NCI-H1436 treated with DMSO at 0.1 percent for 48 hours (cell line): ENCODE measurements around the gene CDC42BPG.

Source experiments
- DNase-seq: peaks from one replicate; lab custom pipeline; 2025; lab: John Stamatoyannopoulos, UW

CDC42BPG gene

DNA sequence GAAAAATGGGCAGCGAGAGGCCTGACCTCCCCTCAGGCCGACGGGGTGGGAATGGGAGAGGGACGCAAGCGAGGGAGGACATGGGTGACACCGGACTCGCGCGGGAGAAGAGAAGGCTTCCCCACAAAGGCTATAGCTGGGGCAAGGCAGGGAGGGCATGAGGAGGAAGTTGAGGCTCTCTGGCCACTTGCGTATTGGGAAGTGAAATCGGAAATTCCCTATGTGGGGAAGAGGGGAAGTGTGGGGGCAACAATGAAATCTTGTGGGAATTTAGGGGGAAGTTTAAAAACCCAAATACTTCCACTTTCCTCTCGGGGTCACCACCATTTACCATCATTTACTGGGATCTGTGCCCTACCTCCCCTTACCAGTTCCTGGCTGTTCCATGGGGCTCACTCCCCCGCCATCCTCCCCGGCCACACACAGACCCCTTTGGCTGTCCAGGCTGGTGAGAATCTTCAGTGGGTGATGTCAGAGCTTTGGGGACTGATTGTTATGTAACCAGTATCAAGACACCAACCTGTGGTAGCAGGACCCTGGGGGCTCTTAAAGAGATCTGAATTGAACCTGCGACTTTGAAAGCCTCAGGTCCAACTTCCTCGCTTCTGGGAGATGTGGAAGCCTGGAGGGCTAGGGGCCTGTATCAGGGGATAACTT lies 34.9 kb upstream of the CDC42BPG start:
- DNase-seq: no peak

DNA sequence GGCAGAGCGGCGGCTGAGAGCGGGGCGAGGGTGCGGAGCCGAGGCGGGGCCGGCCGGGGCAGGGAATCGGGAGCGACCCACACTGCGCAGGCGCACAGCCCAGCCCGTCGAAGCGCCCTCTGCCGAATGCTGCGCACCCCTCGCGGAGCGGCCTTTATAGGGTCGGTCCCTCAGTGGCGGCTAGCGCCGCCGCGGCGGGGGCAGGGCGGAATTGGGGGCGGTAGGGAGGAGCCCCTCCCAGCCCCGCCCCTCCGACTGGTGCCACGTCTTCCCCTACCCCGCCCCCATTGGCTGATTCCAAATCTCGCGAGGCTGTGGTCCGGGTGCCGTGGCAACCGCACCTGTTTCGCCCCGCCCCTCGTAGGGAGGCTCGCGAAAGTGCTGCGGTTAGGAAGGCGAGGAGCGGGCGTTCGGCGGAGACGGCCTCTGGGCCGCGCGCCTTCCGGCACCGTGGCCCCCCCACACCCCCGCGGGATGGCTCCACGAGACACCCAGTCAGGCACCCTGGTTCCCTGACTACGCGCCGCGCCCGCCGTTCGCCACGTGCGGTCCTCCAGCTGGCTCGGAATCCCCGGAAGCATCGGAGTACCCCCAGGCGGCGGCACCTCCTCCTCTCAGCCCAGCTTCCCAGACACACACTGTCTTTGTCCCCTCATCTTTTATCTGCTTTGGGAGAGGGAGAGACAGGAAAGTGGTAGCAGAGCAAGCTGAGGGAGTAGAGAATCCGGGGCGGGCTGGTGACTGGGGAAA lies 34.2 kb upstream of the CDC42BPG start, which contains the start of gene EHD1:
TSS of gene EHD1 (minus strand) at position 128 of the 750 bp plus-strand sequence. CDS start 157 bp downstream, outside the sequence.
- peak; percentile 92 for DNase-seq

DNA sequence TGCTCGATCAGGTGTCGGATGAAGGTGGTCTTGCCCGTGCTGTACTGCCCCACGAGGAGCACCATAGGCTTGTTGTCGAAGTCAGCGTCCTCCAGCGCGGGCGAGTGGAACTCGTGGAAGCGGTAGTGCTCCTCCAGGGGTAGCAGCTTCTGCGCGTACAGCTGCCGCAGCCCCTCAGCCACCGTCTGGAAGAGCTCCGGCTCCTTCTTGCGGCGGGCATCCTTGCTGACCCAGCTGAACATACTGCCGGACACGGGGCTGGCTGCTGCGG lies 33.7 kb upstream of the CDC42BPG start:
- no peak for DNase-seq

DNA sequence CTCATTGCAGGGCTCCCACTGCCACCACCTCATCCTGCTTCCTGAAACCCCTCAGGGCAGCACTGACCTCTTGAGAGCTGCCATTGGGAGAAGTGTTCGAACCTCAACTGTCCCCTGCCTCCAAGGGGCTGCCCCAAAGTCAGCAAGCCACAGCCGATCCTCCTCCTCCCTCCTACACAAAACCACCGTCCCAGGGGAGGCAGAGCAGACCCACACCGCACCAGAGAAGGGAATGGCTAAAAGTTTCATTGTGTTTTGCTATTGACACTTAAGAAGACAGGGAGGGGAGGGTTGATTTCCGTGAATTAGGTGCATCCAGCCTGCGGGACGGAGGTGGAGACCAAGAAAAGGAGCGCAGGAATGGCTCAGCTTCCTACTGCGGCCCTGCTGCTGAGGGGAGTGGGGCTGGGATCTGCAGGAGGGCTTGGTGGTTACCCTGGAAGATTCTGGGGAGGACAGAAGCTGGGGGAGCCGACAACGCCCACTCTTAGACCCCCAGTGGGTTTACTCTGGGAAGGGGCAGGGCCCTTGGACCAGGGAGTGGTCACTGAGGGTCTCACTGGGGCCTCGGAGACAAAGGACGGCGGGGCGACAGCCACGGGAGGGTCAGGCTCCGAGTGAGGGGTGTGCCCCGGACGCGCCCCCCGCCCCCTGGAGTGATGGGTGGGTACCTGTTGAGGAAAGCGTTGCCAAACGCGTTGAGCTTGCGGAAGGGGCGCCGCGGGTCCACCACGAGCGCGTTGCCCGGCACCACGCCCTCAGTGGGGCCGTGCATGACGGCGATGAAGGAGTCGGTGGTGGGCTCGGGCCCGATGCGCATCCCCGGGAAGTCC lies 33.2 kb upstream of the CDC42BPG start:
- DNase-seq: no peak

DNA sequence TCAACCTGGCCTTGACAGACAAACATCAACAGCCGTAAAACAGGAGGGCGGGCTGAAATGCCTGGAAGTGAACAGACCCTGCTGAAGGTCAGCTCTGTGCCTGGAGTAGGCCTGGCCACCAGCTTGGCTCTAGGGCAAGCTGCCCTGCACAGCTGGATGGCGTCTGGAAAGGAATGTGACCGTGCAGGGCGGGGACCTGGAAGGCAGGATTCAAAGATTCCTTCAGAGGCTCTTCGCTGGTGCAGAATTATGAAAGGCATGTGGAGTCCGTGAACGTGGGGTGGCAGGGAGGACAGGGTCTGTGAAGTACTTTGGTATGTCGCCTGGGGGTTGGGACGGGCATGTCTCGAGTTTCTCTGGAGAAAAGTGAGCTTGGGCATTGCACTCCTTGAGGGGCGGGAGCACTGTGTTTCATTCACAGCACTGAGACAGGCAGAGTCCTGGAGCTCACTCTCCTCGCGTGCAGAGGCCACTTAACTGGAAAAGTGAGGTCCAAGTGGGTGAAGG lies 32.4 kb upstream of the CDC42BPG start:
- no peak for DNase-seq

DNA sequence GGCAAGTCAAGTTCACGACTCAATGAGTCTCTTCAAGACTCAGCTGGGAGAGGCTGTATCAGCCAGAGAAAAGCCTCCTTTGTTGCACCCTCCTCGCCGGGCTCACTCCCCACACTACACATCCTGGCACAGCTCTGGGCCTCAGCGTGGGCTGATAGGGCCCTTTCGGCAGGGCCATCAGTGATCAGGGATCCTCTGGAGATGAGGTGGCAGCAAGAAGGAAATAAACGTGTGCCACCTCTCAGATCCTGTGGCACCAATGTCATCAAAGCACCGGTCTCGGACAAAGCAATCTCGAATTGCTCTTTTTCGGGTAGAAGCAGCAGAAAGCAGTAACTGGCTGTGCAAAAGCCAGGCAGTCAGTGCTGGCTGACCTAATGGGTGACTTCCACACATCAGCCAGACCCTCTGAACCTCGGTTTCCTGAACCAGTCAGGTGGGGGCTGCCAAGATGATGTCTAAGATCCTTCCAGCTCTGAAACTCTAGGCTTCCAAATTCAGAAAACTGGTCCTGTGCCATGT lies 31.8 kb upstream of the CDC42BPG start:
- no peak for DNase-seq

DNA sequence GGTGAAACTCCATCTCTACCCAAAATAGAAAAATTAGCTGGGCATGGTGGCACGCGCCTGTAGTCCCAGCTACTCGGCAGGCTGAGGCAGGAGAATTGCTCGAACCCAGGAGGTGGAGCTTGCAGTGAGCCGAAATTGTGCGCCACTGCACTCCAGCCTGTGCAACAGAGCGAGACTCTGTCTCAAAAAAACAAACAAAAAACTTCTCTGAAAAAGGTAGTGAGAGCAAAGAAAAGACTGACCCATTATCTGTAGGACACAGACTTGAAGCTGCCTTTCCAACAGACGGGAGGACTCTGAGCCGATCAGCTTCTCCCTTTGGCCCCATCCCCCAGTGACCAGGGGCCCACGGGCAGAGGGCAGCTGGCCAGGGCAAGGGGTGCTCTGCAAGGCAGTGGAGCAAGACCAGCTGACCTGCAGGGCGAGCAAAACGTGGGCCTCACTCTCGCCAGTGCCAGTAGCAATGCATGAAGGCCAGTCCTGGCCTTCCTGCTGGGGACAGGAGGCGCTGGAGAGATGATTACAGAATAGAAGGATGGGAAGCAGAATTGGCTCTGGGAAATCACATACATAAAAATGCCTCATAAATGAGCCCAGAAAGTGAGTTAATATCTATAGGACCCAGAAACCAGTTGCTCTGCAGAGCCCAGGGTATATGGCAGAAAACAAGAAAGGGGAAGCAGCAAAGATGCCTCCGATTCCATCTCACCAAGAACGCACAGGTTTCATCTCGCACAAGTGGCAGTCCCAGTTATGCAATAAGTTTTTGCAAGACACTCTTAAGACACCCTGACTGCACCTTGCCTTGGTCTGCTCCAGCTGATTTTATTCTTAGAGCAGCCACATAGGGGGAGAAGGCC lies 31.1 kb upstream of the CDC42BPG start:
- no peak for DNase-seq

DNA sequence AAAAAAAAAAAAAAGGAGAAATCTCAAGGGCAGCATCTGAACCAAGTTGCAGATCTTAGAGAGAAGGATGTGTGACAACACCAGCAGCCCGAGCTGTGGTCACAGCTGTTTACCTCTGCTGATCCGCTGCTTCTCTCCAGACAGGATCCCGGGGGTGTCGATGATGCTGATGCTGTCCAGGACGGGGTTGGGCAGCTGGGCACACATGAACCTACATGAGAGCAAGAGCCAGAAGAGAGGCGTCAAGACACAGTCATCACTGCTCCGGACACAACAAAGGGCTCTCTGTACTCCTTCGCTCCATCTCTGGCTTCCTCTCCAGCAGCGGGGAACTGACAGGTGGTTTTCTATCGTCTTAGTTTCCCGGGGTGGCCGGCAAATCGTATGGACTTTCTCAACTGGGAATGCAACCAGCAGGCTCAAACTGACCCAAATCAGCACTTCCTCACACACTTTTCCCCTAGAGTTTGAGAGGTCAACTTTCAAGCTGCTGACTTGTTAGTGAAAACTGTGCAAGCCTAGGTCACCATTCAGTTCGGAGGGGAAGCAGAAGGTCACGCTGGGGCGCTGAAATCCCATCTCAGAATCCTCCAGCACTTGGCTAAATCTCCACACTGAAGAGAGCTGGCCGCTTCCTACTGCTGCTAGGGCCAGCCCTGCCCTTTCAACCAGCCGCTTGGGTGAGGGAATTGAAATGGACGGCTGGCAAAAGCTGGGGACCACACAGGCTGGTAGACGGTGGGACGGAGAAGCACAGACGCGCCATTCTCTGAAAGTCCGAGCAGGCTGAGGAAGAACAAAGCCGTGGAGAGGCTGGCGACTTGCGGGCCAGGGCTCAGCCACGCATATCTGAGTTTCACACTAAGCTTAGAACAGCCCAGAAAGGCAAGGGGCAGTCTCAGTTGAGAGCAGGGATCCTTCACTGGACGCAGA lies 30.1 kb upstream of the CDC42BPG start:
- DNase-seq: no peak

DNA sequence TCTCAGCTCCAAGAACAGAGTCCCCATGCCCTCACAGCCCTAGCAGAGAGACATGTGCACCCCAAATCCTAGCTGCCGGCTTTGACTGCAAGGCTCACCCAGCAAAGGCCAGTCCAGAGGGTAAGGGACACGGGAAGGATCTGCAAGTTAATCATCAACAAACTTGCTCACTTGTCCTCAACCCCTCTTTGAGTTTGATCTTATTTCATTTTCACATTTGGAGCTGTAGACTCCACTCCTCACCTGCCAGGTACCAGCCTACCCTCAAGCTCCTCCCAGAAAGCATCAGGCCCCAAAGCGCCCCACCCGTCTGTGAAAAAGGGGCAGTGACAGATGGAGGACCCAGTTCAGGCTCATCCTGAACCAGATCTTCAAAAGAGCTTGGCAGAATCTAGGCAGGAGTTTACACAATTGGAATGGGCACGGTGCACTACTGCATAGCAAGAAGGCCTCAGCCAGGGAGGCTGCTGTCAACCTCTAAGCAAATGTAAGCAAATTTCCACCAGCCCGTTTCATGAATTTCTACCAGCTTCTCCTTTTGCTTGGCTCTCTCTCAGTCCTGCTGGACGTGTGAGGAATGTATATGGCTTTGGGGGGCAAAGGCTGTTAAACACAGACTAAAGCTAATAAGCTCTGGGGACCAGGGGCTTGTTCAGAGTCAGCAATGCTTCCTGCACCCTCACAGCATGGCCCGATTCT lies 28.5 kb upstream of the CDC42BPG start:
- DNase-seq: no peak

DNA sequence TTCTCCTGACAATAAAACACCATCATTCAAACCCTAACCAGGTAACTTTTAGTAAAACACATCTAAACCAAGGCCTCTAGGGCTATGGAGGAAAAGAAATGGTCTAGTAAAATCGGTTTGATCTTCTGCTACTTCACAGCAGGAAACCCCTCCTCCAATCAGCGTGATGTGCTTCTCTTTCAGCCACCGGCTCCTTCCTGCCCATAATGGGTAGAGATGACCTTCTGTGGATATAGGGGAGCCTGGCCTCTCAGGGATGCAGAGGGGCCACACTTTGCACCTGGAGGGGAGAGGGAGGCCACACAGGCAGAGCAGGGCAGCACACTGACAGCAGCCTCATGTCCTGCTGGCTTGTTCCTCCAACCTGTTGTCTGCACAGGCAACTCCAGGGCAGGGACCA lies 27.0 kb upstream of the CDC42BPG start:
- no peak for DNase-seq

DNA sequence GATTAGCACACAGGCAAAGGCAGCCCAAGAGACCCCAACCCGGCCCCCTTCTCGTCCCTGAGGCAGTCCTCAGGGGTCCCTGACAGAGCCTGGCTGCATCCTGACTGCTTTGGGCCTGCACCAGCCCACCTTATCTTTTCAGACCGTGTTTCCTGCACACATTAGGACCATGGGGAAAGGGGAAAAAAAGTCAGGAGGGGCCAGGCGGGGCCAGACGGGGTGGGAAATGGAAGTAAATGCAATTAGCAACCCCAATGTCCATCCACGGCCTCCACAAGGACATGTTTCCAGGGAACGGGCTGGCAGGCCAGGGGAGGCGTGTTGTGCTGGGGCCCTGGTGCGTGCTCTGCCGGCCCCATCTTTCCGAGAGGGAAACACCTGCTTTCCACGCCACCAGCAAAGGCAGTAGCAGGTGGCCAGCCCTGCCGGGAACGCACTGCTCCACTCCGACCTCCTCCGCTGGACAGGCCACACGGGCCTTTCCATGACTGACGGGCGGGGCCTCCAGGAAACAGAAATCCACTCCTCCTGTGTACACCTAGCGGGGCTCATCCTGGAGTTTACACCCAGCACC lies 26.5 kb upstream of the CDC42BPG start:
- no peak for DNase-seq

DNA sequence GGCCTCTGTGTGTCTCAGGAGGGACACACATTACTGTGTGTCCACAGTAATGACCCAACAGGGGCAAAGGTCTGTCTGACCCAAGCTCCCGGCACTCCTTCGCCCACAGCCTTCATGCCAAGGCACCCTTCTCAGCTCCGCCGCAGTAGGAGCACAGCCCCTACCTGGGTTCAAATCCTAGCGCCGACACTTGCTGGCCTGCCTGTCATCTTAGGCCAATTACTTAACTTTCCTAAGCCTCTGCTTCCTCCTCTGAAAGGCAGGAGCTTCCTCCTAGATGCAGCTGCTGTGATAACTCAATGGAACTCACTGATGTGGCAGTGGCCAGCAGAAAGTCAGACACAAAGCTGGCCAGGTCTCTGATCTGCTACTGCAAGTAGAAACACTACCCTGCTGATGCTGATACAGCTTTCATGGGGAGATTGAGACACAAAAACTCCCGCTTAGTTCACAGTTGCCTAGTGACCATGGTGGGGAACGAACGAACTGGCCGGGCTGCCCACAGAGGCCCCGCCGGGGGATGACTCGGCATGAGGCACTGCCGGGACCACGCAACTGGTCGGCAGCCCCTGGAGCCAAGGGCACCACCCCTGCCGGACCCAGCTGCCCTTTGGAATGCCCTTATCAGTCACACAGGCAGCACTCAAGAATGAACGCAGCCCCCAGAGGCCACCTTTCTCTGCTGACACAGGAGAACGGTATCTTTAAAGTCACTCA lies 25.9 kb upstream of the CDC42BPG start:
- DNase-seq: no peak

DNA sequence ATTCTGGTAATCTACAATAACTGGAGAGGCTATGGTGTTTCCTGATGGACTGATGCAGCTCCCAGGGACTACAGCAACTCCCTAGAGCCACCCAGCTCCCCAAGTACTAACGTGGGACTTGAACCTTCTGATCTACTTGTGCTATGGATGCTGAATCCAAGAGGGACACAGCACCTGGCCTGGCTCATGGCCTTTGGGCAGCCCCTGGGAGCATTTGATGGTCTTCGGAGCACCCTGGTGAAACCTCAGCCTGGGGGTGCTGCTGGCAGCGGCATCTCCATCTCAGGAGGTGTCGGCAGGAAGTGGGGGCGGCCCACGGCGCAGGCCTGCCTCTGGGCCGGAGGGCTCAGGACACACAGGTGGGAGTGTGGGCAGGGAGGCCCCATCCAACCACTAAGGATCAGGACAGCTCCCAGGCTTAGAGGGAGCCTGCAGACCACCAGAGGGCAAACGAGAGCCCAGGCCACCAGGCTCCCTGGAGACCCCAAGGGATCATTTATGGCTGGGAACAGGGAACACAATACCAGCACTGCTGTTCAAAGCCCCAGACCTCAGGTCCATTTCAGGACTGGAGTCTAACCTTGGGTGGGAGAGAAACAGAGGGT lies 25.2 kb upstream of the CDC42BPG start:
- DNase-seq: no peak

DNA sequence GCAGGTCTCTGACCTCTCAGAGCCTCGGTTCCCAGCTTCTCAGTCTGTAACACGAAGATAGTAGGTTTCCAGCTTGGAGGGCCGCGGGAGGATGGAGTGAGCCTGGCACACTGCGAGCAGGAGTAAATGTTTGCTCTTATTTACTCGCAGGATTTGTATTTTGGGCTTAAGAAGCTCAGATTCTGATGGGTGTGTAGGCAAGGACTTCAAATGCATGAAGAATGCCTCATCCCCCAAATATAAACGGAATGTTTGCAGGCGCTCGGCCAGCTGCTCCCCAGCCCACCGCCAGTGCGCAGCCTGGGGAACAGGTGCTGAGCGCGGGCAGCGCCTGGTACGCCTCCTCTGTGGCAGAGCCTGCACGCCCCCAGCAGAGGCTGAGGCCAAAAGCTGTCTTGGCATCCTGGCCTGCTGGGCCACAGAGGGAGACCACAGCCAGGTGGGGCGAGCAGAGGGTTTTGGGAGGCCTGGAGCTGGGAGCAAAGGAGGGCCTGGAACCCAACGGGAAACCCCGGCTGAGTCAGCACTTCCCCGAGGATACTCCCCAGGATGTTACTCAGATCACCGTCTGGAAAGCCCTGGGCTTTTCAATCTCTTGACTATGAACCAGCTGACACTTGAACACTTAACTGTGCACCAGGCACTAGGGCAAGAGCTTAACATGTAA lies 24.6 kb upstream of the CDC42BPG start:
- no peak for DNase-seq

DNA sequence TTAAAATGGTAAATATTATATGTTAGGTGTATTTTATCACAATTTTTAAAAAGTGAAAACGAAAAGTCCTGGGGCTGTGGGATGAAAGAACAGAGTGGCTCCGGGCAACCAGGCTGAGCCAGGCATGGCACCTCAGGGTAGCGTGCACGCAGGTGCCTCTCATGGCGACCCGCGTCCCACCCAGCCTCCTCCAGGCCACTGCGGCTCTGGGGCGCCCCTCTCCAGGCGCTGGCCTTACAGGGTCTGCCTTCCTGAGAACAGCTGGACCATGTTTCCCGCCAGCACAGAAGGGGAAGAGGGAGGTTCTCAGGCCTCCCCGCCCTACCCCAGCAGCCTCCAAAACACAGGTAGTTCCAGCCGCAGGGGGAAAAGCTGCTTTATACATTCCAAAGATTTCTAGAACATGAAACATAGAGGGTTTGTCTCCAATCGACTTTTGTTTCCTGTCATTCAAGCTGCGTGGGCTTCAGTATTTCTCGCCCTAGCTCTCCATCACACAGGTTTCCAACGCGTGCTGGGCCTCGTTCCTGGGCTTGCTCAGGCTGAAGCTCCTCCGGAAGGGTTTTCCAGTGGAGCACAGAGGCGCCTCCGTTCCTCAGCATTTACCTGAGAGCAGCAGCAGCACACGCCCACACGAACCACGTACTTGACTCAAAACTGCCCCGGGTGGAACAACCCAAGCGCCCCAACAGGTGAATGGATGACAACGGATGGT lies 23.5 kb upstream of the CDC42BPG start:
- no peak for DNase-seq

DNA sequence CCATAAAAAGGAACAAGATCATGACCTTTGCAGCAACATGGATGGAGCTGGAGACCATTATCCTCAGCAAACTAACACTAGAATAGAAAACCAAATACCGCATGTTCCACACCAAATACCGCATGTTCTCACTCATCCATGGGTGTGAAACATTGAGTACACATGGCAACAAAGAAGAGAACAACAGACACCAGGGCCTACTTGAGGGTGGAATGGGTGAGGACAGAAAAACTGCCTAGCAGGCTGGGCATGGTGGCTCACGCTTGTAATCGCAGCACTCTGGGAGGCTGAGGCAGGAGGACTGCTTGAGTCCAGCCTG lies 21.7 kb upstream of the CDC42BPG start:
- no peak for DNase-seq
